Bronchial smooth muscle cell (primary cell): Measurements from ENCODE around the gene EIF3J. TPM values are rescaled to one million over a fixed set of nuclear protein-coding genes. Genes with fewer than 3 reads are reported as not detected.

ENCODE experiments used
- total RNA-seq: library from RNA; depleted of rRNA; stranded (reverse); fragments of >200 nt; gene quantifications from 2 replicates; pipeline ENCODE4 v1.2.1, GENCODE V29; 2014

Gene EIF3J
- 13.3 and 18.9 TPM in 2 replicates for total RNA-seq

GRCh38 chr15:44536962-44537734 lies at the start of gene EIF3J:
TSS of gene EIF3J (plus strand) at chr15:44537147. CDS start at chr15:44537195, 48 bp downstream.

Other genes with a start within 250 kb of the EIF3J start
- 79.2 and 84.0 TPM in 2 replicates for gene GOLM2, start 248.4 kb upstream of the EIF3J start, total RNA-seq
- 45.4 and 66.9 TPM in 2 replicates for gene CTDSPL2, start 109.5 kb upstream of the EIF3J start, total RNA-seq
- 73.0 and 92.3 TPM in 2 replicates for gene SPG11, start 126.5 kb downstream of the EIF3J start, total RNA-seq
- gene PATL2, start 174.2 kb downstream of the EIF3J start, total RNA-seq, result 1.4 and 1.6 TPM in 2 replicates
- 1,895 and 2,086 TPM in 2 replicates for gene B2M, start 174.4 kb downstream of the EIF3J start, total RNA-seq
- gene TRIM69, start 199.4 kb downstream of the EIF3J start, total RNA-seq, result 15.4 and 22.9 TPM in 2 replicates